Gastroesophageal sphincter (tissue), 3 donors: ENCODE measurements around the gene TACR1.

Experiments used
- CTCF ChIP-seq, 4 experiments: fragments of 200-600 bp in 2 of 4; fragments of 450-650 bp in 2 of 4; sonication (generic) in 1 of 4; IDR thresholded peaks; one replicate each; pipeline ENCODE4 v1.5.1; 2017 to 2019; ENCODE audit warnings: antibody characterized with exemption in 4 of 4, mild to moderate bottlenecking in 2 of 4, moderate library complexity in 2 of 4
- EP300 ChIP-seq: sonication (generic); formaldehyde crosslinking; IDR thresholded peaks from one replicate; pipeline ENCODE4 v1.6.1; 2017; ENCODE audit warnings: antibody characterized with exemption, mild to moderate bottlenecking
- POLR2A ChIP-seq, 2 donors: fragments of 450-650 bp; IDR thresholded peaks; one replicate each; pipeline ENCODE4 v1.6.1; 2017; ENCODE audit warnings: antibody characterized with exemption in 2 of 2, mild to moderate bottlenecking in 2 of 2, moderate library complexity in 1 of 2
- POLR2AphosphoS5 ChIP-seq: sonication (generic); formaldehyde crosslinking; IDR thresholded peaks from one replicate; pipeline ENCODE4 v1.6.1; 2017; ENCODE audit warnings: antibody characterized with exemption

- no peak for TF ChIP-seq POLR2A (IDR thresholded peaks at IDR 0.05)
- no peak for TF ChIP-seq EP300
- no peak for TF ChIP-seq POLR2AphosphoS5
- peak; percentile 26 to 62 (median 30) for TF ChIP-seq CTCF (IDR thresholded peaks at IDR 0.05)
Observed at GRCh38 chr2:75064691-75065396, 134.5 kb downstream of the TACR1 start.
